Gastroesophageal sphincter (tissue), 4 donors: ENCODE measurements around the gene SRRM1. TPM values are rescaled to one million over a fixed set of nuclear protein-coding genes. Genes with fewer than 3 reads are reported as not detected.

Source experiments
- ATAC-seq: fragments of 150-250 bp; one replicate; pipeline ENCODE4 v1.9.1; 2016; ENCODE audit warnings: mild to moderate bottlenecking, moderate library complexity
- H3K27ac ChIP-seq, 4 donors: fragments of 200-600 bp; sonication (generic) in 3 of 4; 1 replicate in 3 of 4; 2 replicates in 1 of 4; pipeline ENCODE4 v1.5.1; 2016 to 2019
- H3K27me3 ChIP-seq: fragments of 200-600 bp; sonication (generic); one replicate; pipeline ENCODE4 v1.5.1; 2019
- H3K36me3 ChIP-seq, 2 donors: fragments of 200-600 bp; sonication (generic); one replicate each; pipeline ENCODE4 v1.5.1; 2019; ENCODE audit warnings: control low read depth in 1 of 2
- H3K4me1 ChIP-seq, 3 donors: fragments of 200-600 bp; sonication (generic); 1 replicate in 2 of 3; 2 replicates in 1 of 3; pipeline ENCODE4 v1.5.1; 2016 to 2019; ENCODE audit warnings: control low read depth in 2 of 3
- H3K4me3 ChIP-seq, 2 donors: fragments of 200-600 bp; sonication (generic); one replicate each; pipeline ENCODE4 v1.5.1; 2019; ENCODE audit warnings: mild to moderate bottlenecking in 1 of 2, moderate library complexity in 1 of 2
- H3K9me3 ChIP-seq, 3 donors: fragments of 200-600 bp; sonication (generic); one replicate each; pipeline ENCODE4 v1.5.1; 2017 to 2019; ENCODE audit warnings: control low read depth in 2 of 3
- EP300 ChIP-seq: sonication (generic); formaldehyde crosslinking; IDR thresholded peaks from one replicate; pipeline ENCODE4 v1.6.1; 2017; ENCODE audit warnings: antibody characterized with exemption, mild to moderate bottlenecking
- POLR2A ChIP-seq, 2 donors: fragments of 450-650 bp; IDR thresholded peaks; one replicate each; pipeline ENCODE4 v1.6.1; 2017; ENCODE audit warnings: antibody characterized with exemption in 2 of 2, mild to moderate bottlenecking in 2 of 2, moderate library complexity in 1 of 2
- POLR2AphosphoS5 ChIP-seq: sonication (generic); formaldehyde crosslinking; IDR thresholded peaks from one replicate; pipeline ENCODE4 v1.6.1; 2017; ENCODE audit warnings: antibody characterized with exemption
- WGBS, 2 donors: methylation state at CpG; one replicate each; pipeline ENCODE4 v1.1.5; 2018; ENCODE audit warnings: low coverage in 1 of 2; 5-methylcytosine and 5-hydroxymethylcytosine counted together
- total RNA-seq, 4 donors: library from RNA; depleted of rRNA; stranded (reverse); fragments of >200 nt; gene quantifications; one replicate each; pipeline ENCODE4 v1.1.0, GENCODE V29; 2016
- TF ChIP-seq, protein P1 (sequence below), 4 experiments: fragments of 200-600 bp in 2 of 4; fragments of 450-650 bp in 2 of 4; sonication (generic) in 1 of 4; IDR thresholded peaks; one replicate each; pipeline ENCODE4 v1.5.1; 2017 to 2019; ENCODE audit warnings: antibody characterized with exemption in 4 of 4, mild to moderate bottlenecking in 2 of 4, moderate library complexity in 2 of 4

SRRM1 gene
- total RNA-seq, 4 donors from 2014 or later = 47.0 to 114 (median 64.5) TPM

- Histone ChIP-seq H3K9me3 (no peaks in the 10 kb centered on the region), H3K4me1 (peaks cover 0 to 44% (median 11%) of the 10 kb centered on the region in 3 donors), H3K27me3 (no peaks in the 10 kb centered on the region), H3K27ac (peak overlapping the region in 1 of 4 donors; percentile 69), H3K36me3 (no peaks in the 10 kb centered on the region), H3K4me3 (no peak overlapping the region)
- no peak for ATAC-seq
- 79 to 81% methylated on average over 9 to 10 of the region's 10 CpGs for WGBS, 2 donors
- TF ChIP-seq POLR2A (IDR thresholded peaks at IDR 0.05) (no peak), EP300 (no peak), POLR2AphosphoS5 (no peak)
- TF ChIP-seq, protein P1, sequence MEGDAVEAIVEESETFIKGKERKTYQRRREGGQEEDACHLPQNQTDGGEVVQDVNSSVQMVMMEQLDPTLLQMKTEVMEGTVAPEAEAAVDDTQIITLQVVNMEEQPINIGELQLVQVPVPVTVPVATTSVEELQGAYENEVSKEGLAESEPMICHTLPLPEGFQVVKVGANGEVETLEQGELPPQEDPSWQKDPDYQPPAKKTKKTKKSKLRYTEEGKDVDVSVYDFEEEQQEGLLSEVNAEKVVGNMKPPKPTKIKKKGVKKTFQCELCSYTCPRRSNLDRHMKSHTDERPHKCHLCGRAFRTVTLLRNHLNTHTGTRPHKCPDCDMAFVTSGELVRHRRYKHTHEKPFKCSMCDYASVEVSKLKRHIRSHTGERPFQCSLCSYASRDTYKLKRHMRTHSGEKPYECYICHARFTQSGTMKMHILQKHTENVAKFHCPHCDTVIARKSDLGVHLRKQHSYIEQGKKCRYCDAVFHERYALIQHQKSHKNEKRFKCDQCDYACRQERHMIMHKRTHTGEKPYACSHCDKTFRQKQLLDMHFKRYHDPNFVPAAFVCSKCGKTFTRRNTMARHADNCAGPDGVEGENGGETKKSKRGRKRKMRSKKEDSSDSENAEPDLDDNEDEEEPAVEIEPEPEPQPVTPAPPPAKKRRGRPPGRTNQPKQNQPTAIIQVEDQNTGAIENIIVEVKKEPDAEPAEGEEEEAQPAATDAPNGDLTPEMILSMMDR (IDR thresholded peaks at IDR 0.05) = no peak
Measured at GRCh38 chr1:24692351-24692980, 49.4 kb downstream of the SRRM1 start.

- Histone ChIP-seq H3K27ac (peak overlapping the region; percentile 9 to 69 (median 59)), H3K4me3 (no peak overlapping the region), H3K9me3 (no peaks in the 10 kb centered on the region), H3K36me3 (no peaks in the 10 kb centered on the region), H3K27me3 (no peaks in the 10 kb centered on the region), H3K4me1 (peaks cover 0 to 34% (median 11%) of the 10 kb centered on the region in 3 donors)
- ATAC-seq = peak; percentile 56
- 0 to 11% methylated on average over 1 of the region's 5 CpGs for WGBS, 2 donors
- TF ChIP-seq, protein P1 (IDR thresholded peaks at IDR 0.05) = no peak
- TF ChIP-seq POLR2AphosphoS5 (no peak), EP300 (no peak), POLR2A (IDR thresholded peaks at IDR 0.05) (no peak)
Measured at GRCh38 chr1:24693827-24694379, 50.8 kb downstream of the SRRM1 start.

- H3K4me1 ChIP-seq = peaks cover 0 to 31% (median 11%) of the 10 kb centered on the region in 3 donors
- H3K36me3 ChIP-seq = no peaks in the 10 kb centered on the region
- 7 to 21% methylated on average over 5 of the region's 6 CpGs for WGBS, 2 donors
- no peaks in the 10 kb centered on the region for H3K27me3 ChIP-seq
- no peaks in the 10 kb centered on the region for H3K9me3 ChIP-seq
- H3K27ac ChIP-seq = peak overlapping the region; percentile 9 to 69 (median 59)
- peak; percentile 77 for ATAC-seq
- TF ChIP-seq POLR2AphosphoS5 (peak; percentile 46), EP300 (peak; percentile 11), POLR2A (IDR thresholded peaks at IDR 0.05) (no peak)
- TF ChIP-seq, protein P1 (IDR thresholded peaks at IDR 0.05) = no peak
- no peak overlapping the region for H3K4me3 ChIP-seq
Measured at GRCh38 chr1:24694380-24694843, 51.3 kb downstream of the SRRM1 start.

DNA sequence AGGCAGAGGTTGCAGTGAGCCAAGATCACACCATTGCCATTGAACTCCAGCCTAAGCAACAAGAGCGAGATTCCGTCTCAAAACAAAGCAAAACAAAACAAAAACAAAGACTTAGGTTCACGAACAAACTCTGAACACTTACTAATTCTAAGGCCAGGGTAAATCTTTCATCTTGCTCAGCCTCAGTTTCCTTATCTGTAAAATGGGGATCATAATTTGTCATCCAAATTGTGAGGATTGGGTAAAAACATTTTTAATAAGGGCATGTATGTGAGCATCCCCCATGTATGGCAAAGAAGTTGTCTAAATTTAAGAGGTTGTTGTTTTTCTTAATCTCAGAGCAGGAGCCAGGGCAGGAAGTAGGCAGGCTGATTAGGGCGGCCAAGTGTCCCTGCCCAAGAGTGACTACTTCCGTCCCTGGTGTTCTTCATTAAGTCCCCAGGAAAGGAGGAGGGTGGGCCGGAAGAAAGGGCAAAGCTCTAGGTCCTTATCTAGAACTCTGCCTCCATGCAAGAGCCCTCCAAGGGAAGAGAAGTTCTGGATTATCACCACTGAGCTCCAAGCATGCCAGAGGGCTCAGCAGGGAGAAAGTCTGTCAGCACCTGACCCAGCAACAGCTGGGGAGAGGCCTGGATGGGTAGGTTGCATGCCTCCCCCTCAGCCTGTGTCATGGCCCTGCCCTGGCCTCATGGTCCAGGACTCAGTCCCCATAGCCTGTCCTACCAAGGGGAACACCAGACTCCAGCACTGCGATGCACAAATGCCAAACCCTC lies 52.3 kb downstream of the SRRM1 start:
- Histone ChIP-seq H3K27ac (peak overlapping the region in 2 of 4 donors; percentile 8 to 69), H3K4me1 (peaks cover 0 to 31% (median 11%) of the 10 kb centered on the region in 3 donors), H3K4me3 (no peak overlapping the region), H3K36me3 (no peaks in the 10 kb centered on the region), H3K27me3 (no peaks in the 10 kb centered on the region), H3K9me3 (no peaks in the 10 kb centered on the region)
- 62 to 65% methylated on average over 6 of the region's 7 CpGs for WGBS, 2 donors
- no peak for ATAC-seq
- TF ChIP-seq, protein P1 (IDR thresholded peaks at IDR 0.05) = no peak
- TF ChIP-seq EP300 (no peak), POLR2A (IDR thresholded peaks at IDR 0.05) (no peak), POLR2AphosphoS5 (no peak)
